CMK (cell line): ENCODE results near the gene MACROD2.

Experiments
- DNase-seq: peaks from one replicate; pipeline ENCODE4 v3.0.0-alpha.2; 2010; ENCODE audit warnings: low read depth

The MACROD2 gene

GRCh38 chr20:14062786-14063185 is 67.5 kb downstream of the MACROD2 start:
- no peak for DNase-seq

- no peak for DNase-seq
Observed at GRCh38 chr20:14064333-14064732, 69.0 kb downstream of the MACROD2 start.

GRCh38 chr20:14064921-14065320 is 69.6 kb downstream of the MACROD2 start:
- DNase-seq = no peak

GRCh38 chr20:14065774-14066173 is 70.5 kb downstream of the MACROD2 start:
- DNase-seq = no peak

- no peak for DNase-seq
Observed at GRCh38 chr20:14067603-14068002, 72.3 kb downstream of the MACROD2 start.

GRCh38 chr20:14069796-14070195 is 74.5 kb downstream of the MACROD2 start:
- no peak for DNase-seq

GRCh38 chr20:14093652-14094051 is 98.3 kb downstream of the MACROD2 start:
- DNase-seq = no peak

- DNase-seq = no peak
Observed at GRCh38 chr20:14098261-14098660, 102.9 kb downstream of the MACROD2 start.

- DNase-seq = no peak
Observed at GRCh38 chr20:14113416-14113815, 118.1 kb downstream of the MACROD2 start.

GRCh38 chr20:14114065-14114704 is 118.9 kb downstream of the MACROD2 start:
- no peak for DNase-seq

- DNase-seq = no peak
Observed at GRCh38 chr20:14116037-14116436, 120.7 kb downstream of the MACROD2 start.

- no peak for DNase-seq
Observed at GRCh38 chr20:14117768-14118167, 122.5 kb downstream of the MACROD2 start.

GRCh38 chr20:14126856-14127255 is 131.5 kb downstream of the MACROD2 start:
- DNase-seq = no peak

- no peak for DNase-seq
Observed at GRCh38 chr20:14127514-14128223, 132.4 kb downstream of the MACROD2 start.

GRCh38 chr20:14134004-14134403 is 138.7 kb downstream of the MACROD2 start:
- no peak for DNase-seq

- DNase-seq = peak; percentile 1
Observed at GRCh38 chr20:14142171-14142570, 146.9 kb downstream of the MACROD2 start.

GRCh38 chr20:14142964-14143627 is 147.8 kb downstream of the MACROD2 start:
- no peak for DNase-seq

GRCh38 chr20:14148042-14148441 is 152.7 kb downstream of the MACROD2 start:
- DNase-seq = no peak

- no peak for DNase-seq
Observed at GRCh38 chr20:14155361-14155760, 160.0 kb downstream of the MACROD2 start.

- no peak for DNase-seq
Observed at GRCh38 chr20:14178528-14178927, 183.2 kb downstream of the MACROD2 start.

- DNase-seq = no peak
Observed at GRCh38 chr20:14178952-14179351, 183.6 kb downstream of the MACROD2 start.

- no peak for DNase-seq
Observed at GRCh38 chr20:14189794-14190402, 194.6 kb downstream of the MACROD2 start.

GRCh38 chr20:14191559-14191958 is 196.2 kb downstream of the MACROD2 start:
- DNase-seq = no peak
